ENCODE results near the gene FOXJ2.

FOXJ2 gene

DNA sequence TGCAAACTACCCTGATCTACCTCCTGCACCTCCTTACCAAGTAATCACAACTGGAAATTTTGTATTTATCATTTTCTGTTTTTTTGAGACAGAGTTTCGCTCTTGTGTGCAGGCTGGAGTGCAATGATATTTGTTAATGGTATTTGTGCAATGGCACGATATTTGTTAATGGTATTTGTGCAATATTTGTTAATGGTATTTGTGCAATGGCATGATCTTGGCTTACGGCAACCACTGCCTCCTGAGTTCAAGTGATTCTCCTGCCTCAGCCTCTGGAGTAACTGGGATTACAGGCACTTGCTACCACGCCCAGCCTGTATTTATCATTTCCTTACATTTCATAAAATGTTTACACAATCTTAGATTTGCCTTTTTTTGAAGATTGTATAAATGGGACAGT lies 43.9 kb downstream of the FOXJ2 start:
- peaks cover 58 to 74% of the 10 kb centered on the region in 2 experiments for H3K4me1 ChIP-seq (ENCODE audit: control insufficient read depth in 1 of 2, insufficient read depth in 1 of 2, low read depth in 1 of 2, low read length in 1 of 2)
- no peaks in the 10 kb centered on the region for H3K9me3 ChIP-seq
- H3K36me3 ChIP-seq = no peaks in the 10 kb centered on the region
- no peak overlapping the region for H3K4me3 ChIP-seq (ENCODE audit: low read depth in 1 of 2, low read length in 1 of 2)
- no peaks in the 10 kb centered on the region for H3K27me3 ChIP-seq
- no peak for TF ChIP-seq CTCF (IDR thresholded peaks at IDR 0.05)
- peak overlapping the region; percentile 47 for H3K27ac ChIP-seq

DNA sequence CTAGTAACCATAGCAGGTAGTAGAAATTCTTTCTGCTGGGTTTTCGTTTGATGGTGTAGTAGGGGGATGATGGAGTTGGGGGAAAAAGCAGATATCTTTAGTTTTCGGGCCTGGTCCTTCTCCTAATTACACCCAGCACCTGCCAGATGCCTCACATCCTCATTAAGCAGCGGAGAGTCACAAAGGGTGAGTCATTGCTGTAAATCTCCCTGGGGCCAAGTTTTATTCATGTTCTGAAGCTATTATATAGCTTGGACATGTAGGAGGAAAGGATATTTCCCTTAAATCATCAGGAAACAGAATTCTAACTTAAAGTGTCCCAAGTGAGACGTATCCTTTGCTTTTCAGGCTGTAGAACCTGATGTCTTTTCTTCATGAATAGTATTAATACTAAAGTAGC lies 44.7 kb downstream of the FOXJ2 start:
- Histone ChIP-seq H3K4me3 (ENCODE audit: low read depth in 1 of 2, low read length in 1 of 2) (no peak overlapping the region), H3K4me1 (ENCODE audit: control insufficient read depth in 1 of 2, insufficient read depth in 1 of 2, low read depth in 1 of 2, low read length in 1 of 2) (peaks cover 56 to 68% of the 10 kb centered on the region in 2 experiments), H3K27ac (peak overlapping the region; percentile 47), H3K27me3 (no peaks in the 10 kb centered on the region), H3K36me3 (no peaks in the 10 kb centered on the region), H3K9me3 (no peaks in the 10 kb centered on the region)
- TF ChIP-seq CTCF (IDR thresholded peaks at IDR 0.05) = no peak

- Histone ChIP-seq H3K9me3 (no peaks in the 10 kb centered on the region), H3K4me1 (ENCODE audit: control insufficient read depth in 1 of 2, insufficient read depth in 1 of 2, low read depth in 1 of 2, low read length in 1 of 2) (peaks cover 68 to 71% of the 10 kb centered on the region in 2 experiments), H3K36me3 (no peaks in the 10 kb centered on the region), H3K27ac (peak overlapping the region; percentile 27), H3K4me3 (ENCODE audit: low read depth in 1 of 2, low read length in 1 of 2) (no peak overlapping the region), H3K27me3 (no peaks in the 10 kb centered on the region)
- no peak for TF ChIP-seq CTCF (IDR thresholded peaks at IDR 0.05)
Observed at GRCh38 chr12:8078398-8078797, 45.9 kb downstream of the FOXJ2 start.

GRCh38 chr12:8078916-8079315 lies 46.4 kb downstream of the FOXJ2 start:
- Histone ChIP-seq H3K9me3 (no peaks in the 10 kb centered on the region), H3K4me1 (ENCODE audit: control insufficient read depth in 1 of 2, insufficient read depth in 1 of 2, low read depth in 1 of 2, low read length in 1 of 2) (peaks cover 73 to 75% of the 10 kb centered on the region in 2 experiments), H3K36me3 (no peaks in the 10 kb centered on the region), H3K4me3 (ENCODE audit: low read depth in 1 of 2, low read length in 1 of 2) (no peak overlapping the region), H3K27me3 (no peaks in the 10 kb centered on the region), H3K27ac (peak overlapping the region; percentile 27)
- TF ChIP-seq CTCF (IDR thresholded peaks at IDR 0.05) = no peak

DNA sequence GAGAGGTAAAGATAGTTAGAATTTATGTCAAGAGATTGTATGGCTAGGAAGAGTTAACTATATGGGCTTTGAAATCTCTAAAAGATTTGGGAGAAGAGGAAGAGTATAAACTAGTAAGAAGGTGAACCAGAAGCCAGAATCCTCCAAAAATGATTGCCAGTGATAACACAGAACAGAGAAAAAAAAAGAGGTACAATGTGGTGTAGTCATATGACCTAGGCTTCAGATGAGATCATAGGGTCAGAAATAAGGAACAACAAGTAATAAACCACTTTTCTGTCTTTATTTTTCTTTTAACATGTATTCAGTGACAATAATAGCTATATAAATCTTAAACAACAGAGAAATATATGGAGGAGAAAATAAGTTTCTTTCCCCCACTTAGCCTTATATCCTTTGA lies 47.6 kb downstream of the FOXJ2 start:
- Histone ChIP-seq H3K36me3 (no peaks in the 10 kb centered on the region), H3K4me1 (ENCODE audit: control insufficient read depth in 1 of 2, insufficient read depth in 1 of 2, low read depth in 1 of 2, low read length in 1 of 2) (peaks cover 77 to 80% of the 10 kb centered on the region in 2 experiments), H3K27me3 (no peaks in the 10 kb centered on the region), H3K27ac (peak overlapping the region; percentile 97), H3K9me3 (no peaks in the 10 kb centered on the region), H3K4me3 (ENCODE audit: low read depth in 1 of 2, low read length in 1 of 2) (peak overlapping the region in 1 of 2 experiments; percentile 3)
- no peak for TF ChIP-seq CTCF (IDR thresholded peaks at IDR 0.05)
